CD4-positive, alpha-beta T cell treated with Interleukin-21 for 1 hour (primary cell): ENCODE data around the gene WDFY3.

Source experiments
- DNase-seq: peaks from one replicate; pipeline ENCODE4 v3.0.0-alpha.2; 2020

Gene WDFY3

GRCh38 chr4:84966382-84967242 lies at the start of gene WDFY3:
Gene WDFY3, minus strand, starts transcription at chr4:84966690. Its CDS starts 106,099 bp downstream, at chr4:84860591.
- DNase-seq = no peak

- no peak for DNase-seq
Measured at GRCh38 chr4:85005865-85006377, 39.4 kb upstream of the WDFY3 start.

- no peak for DNase-seq
Measured at GRCh38 chr4:85000343-85000742, 33.9 kb upstream of the WDFY3 start.

GRCh38 chr4:84995386-84995785 lies 28.9 kb upstream of the WDFY3 start:
- no peak for DNase-seq

GRCh38 chr4:84994280-84994679 lies 27.8 kb upstream of the WDFY3 start:
- DNase-seq = no peak

GRCh38 chr4:84985952-84986351 lies 19.5 kb upstream of the WDFY3 start:
- no peak for DNase-seq

- DNase-seq = no peak
Measured at GRCh38 chr4:84977396-84977795, 10.9 kb upstream of the WDFY3 start.

GRCh38 chr4:84973856-84974255 lies 7.4 kb upstream of the WDFY3 start:
- DNase-seq = no peak

GRCh38 chr4:84971319-84971932 lies 4.9 kb upstream of the WDFY3 start:
- DNase-seq = no peak

- no peak for DNase-seq
Measured at GRCh38 chr4:84968925-84969324, 2.4 kb upstream of the WDFY3 start.

GRCh38 chr4:84967243-84967690 lies 777 bp upstream of the WDFY3 start:
- no peak for DNase-seq

GRCh38 chr4:84965553-84966381 lies 723 bp downstream of the WDFY3 start:
- DNase-seq = no peak

GRCh38 chr4:84964995-84965552 lies 1.4 kb downstream of the WDFY3 start:
- no peak for DNase-seq

GRCh38 chr4:84962102-84962501 lies 4.4 kb downstream of the WDFY3 start:
- DNase-seq = no peak

GRCh38 chr4:84958434-84958833 lies 8.1 kb downstream of the WDFY3 start:
- no peak for DNase-seq

GRCh38 chr4:84957514-84958420 lies 8.7 kb downstream of the WDFY3 start:
- DNase-seq = no peak

GRCh38 chr4:84956014-84956413 lies 10.5 kb downstream of the WDFY3 start:
- DNase-seq = no peak

- DNase-seq = no peak
Measured at GRCh38 chr4:84954982-84955567, 11.4 kb downstream of the WDFY3 start.

GRCh38 chr4:84952776-84953175 lies 13.7 kb downstream of the WDFY3 start:
- no peak for DNase-seq

- no peak for DNase-seq
Measured at GRCh38 chr4:84952004-84952403, 14.5 kb downstream of the WDFY3 start.

- no peak for DNase-seq
Measured at GRCh38 chr4:84948056-84948455, 18.4 kb downstream of the WDFY3 start.
